ENCODE data around the gene SND1. TPM values are rescaled to one million over a fixed set of nuclear protein-coding genes. Genes with fewer than 3 reads are reported as not detected.
A peak's percentile ranks its signal among the peaks of the same experiment; 100 is the strongest.
"Not testable (repeated sequence)": the region's sequence is repeated elsewhere in the genome, so short reads cannot be mapped to it uniquely, and the experiment has no call there.

Gene SND1
- total RNA-seq, 1 donor from 2014 or later: 88.5 TPM

DNA sequence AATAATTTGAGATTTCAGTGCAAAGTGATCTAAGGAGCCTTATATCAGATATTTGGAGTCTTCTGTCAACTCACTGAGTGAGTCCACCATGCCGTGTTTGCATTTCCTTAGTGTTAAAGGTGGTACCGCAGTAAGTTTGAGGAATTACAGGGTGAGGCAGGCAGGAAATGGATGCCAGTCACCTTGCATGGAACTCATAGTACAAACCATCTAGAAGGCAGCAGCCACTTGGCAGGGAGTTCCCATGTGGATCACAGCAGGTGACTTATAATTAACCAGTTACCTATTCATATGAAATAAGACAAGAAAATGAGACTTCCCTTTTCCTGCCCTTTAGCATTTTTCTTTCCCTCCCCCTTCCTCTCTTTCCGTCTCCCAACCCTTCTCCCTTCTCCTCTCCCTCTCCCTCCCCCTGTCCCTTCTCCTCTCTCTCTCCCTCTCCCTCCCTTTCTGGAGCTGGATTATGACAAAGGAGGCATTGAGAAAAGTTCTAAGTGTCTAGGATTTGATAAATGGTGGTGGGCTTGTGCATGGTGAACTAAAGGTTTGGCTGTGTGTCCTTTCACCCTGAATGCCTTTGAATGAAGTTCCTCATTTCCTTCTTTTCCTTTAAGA is 285.2 kb downstream of the SND1 start:
- no peak for DNase-seq

DNA sequence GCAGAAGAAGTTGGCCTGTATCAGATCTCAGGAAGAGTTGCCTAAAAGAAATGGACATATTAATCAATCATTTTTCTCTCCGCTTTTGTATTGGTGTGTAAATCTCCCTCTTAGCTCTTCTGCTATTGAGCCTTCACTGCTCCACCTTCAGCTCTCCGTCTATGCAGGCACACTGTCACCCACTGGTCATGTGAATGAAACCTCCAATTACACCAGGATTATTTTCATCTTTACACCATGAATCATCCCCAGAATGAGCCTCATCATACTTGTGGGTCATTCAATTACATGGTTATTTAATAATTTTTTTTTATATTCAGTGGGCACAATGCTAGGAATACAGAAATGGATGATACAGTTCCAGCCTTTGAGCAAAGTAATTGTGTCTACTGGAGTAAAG is 286.6 kb downstream of the SND1 start:
- DNase-seq: no peak

DNA sequence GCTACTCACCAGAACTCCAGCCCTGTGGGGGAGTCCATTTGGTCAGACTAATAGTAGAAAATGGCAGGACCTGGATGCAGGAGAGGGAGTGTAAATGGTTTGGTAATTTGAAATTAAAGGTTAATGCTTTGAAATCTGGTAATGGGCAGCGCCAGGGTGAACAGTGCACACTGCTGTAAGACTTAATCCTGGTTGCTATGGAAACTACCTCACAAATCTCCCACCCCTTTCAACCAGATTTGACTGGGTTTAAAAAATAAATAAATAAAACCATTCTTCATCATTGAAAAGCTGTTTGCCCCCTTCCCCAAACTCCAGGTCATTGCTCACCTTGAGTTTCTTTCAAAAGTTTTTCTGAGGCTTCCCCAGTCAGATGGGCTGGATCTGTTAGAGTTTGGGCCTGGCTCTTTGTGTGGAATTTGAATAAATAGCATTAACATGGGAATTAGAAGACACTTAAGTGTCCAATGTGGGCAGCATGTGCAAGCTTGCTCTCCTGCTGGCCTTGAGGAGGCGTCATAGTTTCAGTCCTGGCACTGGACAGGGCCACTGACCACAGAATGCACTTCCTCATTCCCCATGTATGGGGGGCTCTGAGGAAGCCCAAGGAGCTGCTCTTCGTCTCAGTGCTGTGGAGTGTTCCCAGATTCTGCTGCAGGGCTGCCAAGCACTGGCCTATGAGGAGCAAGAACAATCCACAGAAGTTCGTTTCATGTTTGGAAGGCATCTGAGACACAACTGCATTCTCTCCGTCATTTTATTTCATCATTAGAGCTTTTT is 288.6 kb downstream of the SND1 start:
- no peak for DNase-seq

- DNase-seq: no peak
Observed at GRCh38 chr7:127941476-127942210, 289.6 kb downstream of the SND1 start.

DNA sequence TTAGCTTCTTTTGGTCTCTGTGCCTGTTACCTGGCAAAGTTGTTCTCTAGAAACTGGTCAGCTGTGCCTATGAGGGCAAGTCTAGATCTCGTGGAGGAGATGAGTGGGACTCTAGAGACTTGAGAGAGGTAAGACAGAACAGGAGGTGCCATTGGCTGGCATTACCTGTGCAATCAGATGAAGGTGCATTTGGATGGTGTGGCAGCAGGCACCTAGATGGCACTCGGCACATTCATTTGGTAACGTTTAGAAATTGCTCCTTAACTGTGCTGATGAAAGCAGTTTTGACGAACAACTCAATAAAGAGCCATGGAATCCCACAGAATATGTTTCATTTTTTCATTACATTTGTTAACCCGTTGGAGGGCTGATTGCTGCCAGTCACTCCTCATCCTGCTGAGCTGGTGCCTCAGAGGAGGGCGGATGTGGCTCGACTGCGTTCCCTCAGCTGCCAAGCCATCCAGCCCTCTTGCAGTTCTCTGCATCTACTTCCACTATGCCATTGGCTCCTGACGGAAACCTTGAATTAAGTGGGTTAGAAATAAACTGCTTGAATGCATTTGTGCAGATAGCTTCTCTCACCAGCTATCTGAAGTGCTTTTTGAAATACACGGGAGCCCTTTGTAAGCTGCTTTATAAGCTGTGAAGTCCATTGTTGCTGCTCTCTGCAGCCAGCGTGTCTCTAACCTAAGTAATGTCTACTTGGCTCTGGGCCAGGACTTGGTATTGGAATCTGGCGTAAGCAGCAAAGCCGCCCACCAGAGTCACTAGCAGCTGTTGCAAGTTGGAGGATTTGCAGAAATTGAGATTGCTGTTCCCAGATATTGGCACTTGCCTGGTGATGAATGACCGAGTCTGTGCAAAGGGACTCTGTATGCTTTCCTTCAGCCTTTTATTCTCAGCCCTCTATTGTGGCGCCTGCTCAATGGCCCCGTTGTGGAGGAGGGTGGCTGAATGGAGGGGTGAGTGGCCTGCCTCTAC is 291.8 kb downstream of the SND1 start:
- peak; percentile 37 for DNase-seq

DNA sequence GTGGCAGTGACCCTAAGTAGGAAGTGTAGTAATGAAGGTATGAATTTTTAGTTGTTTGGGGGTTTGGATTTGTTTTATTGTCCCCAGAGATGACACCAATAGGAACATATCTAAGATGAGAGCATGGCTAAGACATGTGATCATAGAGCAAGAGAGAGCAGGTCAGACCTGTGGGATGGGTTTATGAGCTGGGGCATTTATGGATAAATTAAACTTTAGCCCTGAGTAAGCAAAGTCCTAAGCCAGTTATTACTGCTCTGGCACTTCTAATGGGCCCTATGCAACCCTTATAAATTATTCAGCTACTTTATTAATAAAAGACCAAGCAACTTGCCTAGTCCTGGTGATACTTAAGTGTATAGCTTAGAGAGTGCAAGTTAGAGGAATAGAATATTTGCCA is 294.1 kb downstream of the SND1 start:
- DNase-seq: no peak

GRCh38 chr7:127946847-127947246 is 294.9 kb downstream of the SND1 start:
- no peak for DNase-seq

DNA sequence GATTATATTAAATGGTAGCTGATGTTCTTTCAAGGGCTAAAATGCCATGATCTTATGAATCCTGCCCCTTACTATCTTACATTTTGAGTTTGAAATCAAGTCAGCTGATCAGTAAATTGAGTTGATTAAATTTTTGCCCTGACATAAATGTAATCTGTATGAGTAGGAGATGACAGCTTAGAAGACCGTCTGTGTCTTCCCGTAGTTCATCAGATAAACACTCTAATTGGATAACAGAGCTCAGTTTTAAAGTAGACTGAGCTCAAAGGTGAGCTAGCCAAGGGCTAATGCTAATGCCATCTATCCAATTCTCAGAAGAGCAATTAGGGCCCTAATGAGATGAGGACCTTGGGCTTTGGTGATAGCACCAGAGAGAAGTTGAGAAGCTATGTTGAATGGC is 296.3 kb downstream of the SND1 start:
- DNase-seq: no peak

GRCh38 chr7:127948930-127949329 is 296.9 kb downstream of the SND1 start:
- no peak for DNase-seq

GRCh38 chr7:127949769-127950222 is 297.8 kb downstream of the SND1 start:
- no peak for DNase-seq

DNA sequence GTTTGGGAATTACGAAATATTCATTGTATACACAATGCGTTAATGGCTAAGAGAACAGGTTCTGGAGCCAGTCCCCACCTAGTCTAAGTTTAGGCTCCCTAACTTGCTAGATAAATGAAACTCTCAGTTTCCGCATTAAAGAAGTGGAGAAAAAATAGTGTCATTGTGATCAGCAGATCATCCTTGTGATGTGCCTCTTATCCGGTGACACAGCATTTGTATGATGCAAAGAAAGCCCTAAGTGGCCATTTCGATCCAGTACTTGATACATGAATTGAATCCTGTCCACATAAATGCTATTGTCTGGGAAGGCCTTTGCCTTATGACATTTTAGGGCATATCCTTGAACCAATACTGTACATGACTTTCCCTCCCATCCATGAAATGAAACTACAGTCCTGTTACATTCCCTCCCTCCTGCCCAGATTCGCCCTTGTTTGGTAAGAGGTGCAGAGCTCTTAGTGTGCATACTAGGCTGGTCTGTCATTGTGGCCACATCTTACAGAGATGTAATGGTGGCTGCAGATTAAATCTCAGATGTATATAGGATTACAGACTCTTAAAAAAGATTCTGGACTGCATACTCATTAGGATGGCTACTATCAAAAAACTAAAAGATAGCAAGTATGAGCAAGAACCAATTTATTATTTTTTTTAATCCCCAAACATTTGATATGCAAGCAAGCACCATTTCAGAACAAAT is 298.4 kb downstream of the SND1 start:
- no peak for DNase-seq

GRCh38 chr7:127953423-127954356 is 301.7 kb downstream of the SND1 start:
- DNase-seq: no peak

GRCh38 chr7:127954357-127954748 is 302.4 kb downstream of the SND1 start:
- DNase-seq: no peak

DNA sequence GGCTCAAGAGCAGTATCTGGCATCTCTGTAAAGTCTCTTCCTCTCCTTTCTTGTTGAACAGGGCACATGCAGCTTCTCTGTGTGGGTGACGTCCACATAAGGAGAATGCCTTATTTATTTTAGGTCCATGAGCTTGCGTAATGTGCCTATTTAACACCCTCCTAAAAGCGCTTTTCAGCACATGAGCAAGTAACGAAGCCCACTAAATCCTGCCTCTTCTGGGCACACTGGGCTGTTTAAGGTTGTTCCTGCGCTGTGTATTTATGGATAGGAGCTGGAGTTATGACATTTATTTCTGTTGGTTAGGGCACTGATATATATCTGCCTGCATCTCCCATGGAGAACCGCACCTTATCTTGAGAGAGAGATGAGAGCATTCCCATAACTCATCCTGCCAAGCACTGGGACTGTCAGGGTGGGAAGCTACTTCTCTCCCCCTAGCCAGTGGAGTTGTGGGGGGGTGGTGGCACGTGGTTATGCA is 303.1 kb downstream of the SND1 start:
- DNase-seq: no peak

GRCh38 chr7:127957886-127958285 is 305.9 kb downstream of the SND1 start:
- DNase-seq: no peak

DNA sequence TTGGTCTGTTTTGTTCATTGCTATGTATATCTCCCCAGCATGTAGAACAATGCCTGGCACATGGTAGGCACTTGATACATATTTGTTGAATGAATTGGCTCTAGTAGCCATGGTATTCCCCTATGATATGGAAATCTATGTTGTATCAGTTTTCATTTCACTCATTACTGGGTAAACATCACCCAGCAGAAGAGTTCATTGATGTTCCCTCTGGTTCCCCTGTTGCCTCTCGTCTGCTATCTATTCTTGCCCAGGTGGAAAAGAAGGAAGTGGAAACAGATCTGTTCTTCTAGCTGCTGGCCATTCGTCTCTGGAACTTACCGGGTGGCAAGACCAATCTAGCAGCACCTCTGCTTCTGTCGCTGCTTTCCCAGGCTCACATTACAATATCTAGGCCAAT is 307.8 kb downstream of the SND1 start:
- no peak for DNase-seq

- DNase-seq: no peak
Observed at GRCh38 chr7:127961786-127962453, 309.9 kb downstream of the SND1 start.

DNA sequence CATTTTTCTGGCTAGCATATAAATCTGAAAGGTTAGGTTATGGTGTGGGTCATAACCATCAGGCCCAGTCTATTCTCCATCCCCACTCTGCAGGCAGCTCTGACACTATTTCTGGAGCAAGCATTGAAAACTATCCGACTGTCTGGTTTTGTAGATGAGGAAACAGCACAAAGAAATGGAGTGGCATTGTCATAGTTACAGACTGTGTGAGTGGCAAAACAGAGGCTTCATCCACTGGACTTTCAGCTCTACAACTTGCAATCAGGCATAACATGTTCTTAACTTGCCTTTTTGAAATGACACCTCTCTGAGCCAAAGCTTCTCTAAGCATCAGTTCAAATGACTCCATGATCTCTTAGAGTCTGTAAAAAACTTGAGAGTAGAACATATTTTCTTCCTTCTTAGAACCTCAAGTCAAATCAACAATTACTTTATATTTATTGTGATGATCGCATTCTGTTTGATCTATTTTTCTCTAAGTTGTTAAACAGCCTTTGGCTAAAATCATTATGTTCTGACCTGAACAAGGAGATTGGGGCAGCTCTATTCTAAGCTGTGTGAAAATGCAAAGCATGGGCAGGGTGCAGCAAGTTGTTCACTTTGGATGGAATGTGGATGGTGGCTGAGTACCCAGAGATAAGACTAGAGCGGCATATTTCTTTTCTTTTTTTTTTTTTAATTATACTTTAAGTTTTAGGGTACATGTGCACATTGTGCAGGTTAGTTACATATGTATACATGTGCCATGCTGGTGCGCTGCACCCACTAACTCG is 310.8 kb downstream of the SND1 start:
- DNase-seq: no peak

DNA sequence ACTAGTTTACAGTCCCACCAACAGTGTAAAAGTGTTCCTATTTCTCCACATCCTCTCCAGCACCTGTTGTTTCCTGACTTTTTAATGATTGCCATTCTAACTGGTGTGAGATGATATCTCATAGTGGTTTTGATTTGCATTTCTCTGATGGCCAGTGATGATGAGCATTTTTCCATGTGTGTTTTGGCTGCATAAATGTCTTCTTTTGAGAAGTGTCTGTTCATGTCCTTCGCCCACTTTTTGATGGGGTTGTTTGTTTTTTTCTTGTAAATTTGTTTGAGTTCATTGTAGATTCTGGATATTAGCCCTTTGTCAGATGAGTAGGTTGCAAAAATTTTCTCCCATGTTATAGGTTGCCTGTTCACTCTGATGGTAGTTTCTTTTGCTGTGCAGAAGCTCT is 311.9 kb downstream of the SND1 start:
- DNase-seq: not testable (repeated sequence)
